Keratinocyte (primary cell): ENCODE results near the gene DIAPH2.

Source experiments
- CTCF ChIP-seq, 3 experiments: IDR thresholded peaks in 1 of 3; conservative IDR thresholded peaks in 1 of 3; optimal IDR thresholded peaks in 1 of 3; 2 replicates in 2 of 3; 3 replicates in 1 of 3; pipeline versions ENCODE3 to v1.5.1; 2011; ENCODE audit warnings: low read length in 3 of 3, mild to moderate bottlenecking in 3 of 3, moderate library complexity in 2 of 3, control low read depth in 1 of 3, inconsistent platforms in 1 of 3; ENCODE audit not compliant: insufficient read depth in 2 of 3; ENCODE audit errors: extremely low read depth in 1 of 3
- EZH2 ChIP-seq: IDR thresholded peaks from one replicate; pipeline ENCODE4 v1.6.1; 2012; ENCODE audit warnings: inconsistent platforms, mild to moderate bottlenecking, low read length, moderate library complexity

GRCh38 chrX:96997196-96997595, 312.6 kb downstream of the DIAPH2 start:
- TF ChIP-seq CTCF (optimal IDR thresholded peaks at IDR 0.05 in 1 of 3, IDR thresholded peaks at IDR 0.05 in 1 of 3, conservative IDR thresholded peaks at IDR 0.05 in 1 of 3; ENCODE audit: extremely low read depth in 1 of 3, insufficient read depth in 2 of 3, low read length in 3 of 3): no peak
- TF ChIP-seq EZH2: no peak
